Caco-2 (cell line): Measurements from ENCODE around the gene AGER. TPM values are rescaled to one million over a fixed set of nuclear protein-coding genes. Genes with fewer than 3 reads are reported as not detected.

Experiments used
- BruUV-seq: library from RNA; stranded (reverse); fragments of 400-500 nt; replicated peaks from 2 replicates; lab custom pipeline; 2021; lab: Mats Ljungman, UMichigan
- CTCF ChIA-PET: fragments of 300-600 bp; sonication (Branson Sonifier 250); formaldehyde crosslinking; loops from one replicate; lab custom pipeline; 2022; ENCODE audit warnings: antibody characterized with exemption; lab: Charles Lee
- POLR2A ChIA-PET: fragments of 300-600 bp; sonication (Branson Sonifier 250); formaldehyde crosslinking; loops from one replicate; lab custom pipeline; 2022; ENCODE audit warnings: antibody characterized with exemption; lab: Charles Lee
- DNase-seq, 2 experiments: peaks; one replicate each; pipeline versions ENCODE4 v3.0.0 to v3.0.0-alpha.2; 2020 to 2022
- H3K27me3 ChIP-seq: replicated peaks from 2 replicates; pipeline ENCODE4 v1.6.0; 2011; ENCODE audit warnings: low read length; ENCODE audit not compliant: control insufficient read depth, insufficient read depth
- H3K36me3 ChIP-seq: 2 replicates; pipeline ENCODE4 v1.5.1; 2011; ENCODE audit warnings: low read length; ENCODE audit not compliant: control insufficient read depth, insufficient read depth
- H3K4me1 ChIP-seq: fragments of 250-450 bp; sonication (Bioruptor Pico); 2 replicates; pipeline ENCODE4 v1.5.1; 2020; ENCODE audit warnings: mild to moderate bottlenecking
- H3K4me3 ChIP-seq: 2 replicates; pipeline ENCODE4 v1.5.1; 2011; ENCODE audit warnings: low read depth, mild to moderate bottlenecking, control low read depth, low read length
- H3K9me3 ChIP-seq: fragments of 250-450 bp; sonication (Bioruptor Pico); 2 replicates; pipeline ENCODE4 v1.5.1; 2020; ENCODE audit warnings: mild to moderate bottlenecking, moderate library complexity
- H3K27ac Mint-ChIP-seq: one replicate; pipeline ENCODE4 v1.8.0; 2022; ENCODE audit warnings: mixed read lengths; ENCODE audit not compliant: unreplicated experiment
- H3K27me3 Mint-ChIP-seq: one replicate; pipeline ENCODE4 v1.8.0; 2022; ENCODE audit warnings: mixed read lengths; ENCODE audit not compliant: insufficient read depth, unreplicated experiment
- H3K36me3 Mint-ChIP-seq: one replicate; pipeline ENCODE4 v1.8.0; 2022; ENCODE audit warnings: mild to moderate bottlenecking, mixed read lengths; ENCODE audit not compliant: insufficient read depth, unreplicated experiment
- H3K4me1 Mint-ChIP-seq: one replicate; pipeline ENCODE4 v1.8.0; 2022; ENCODE audit warnings: low read depth, mixed read lengths; ENCODE audit not compliant: unreplicated experiment
- H3K4me3 Mint-ChIP-seq: one replicate; pipeline ENCODE4 v1.8.0; 2022; ENCODE audit warnings: mild to moderate bottlenecking, moderate library complexity, mixed read lengths; ENCODE audit not compliant: unreplicated experiment
- H3K9me3 Mint-ChIP-seq: one replicate; pipeline ENCODE4 v1.8.0; 2022; ENCODE audit warnings: mixed read lengths; ENCODE audit not compliant: unreplicated experiment
- CTCF ChIP-seq, 2 experiments: fragments of 200-600 bp in 1 of 2; IDR thresholded peaks; 1 replicate in 1 of 2; 2 replicates in 1 of 2; pipeline versions ENCODE4 v1.5.1 to v1.8.0; 2011 to 2022; ENCODE audit warnings: antibody characterized with exemption in 1 of 2, control low read depth in 1 of 2, inconsistent platforms in 1 of 2, low read depth in 1 of 2, low read length in 1 of 2, mild to moderate bottlenecking in 1 of 2, moderate library complexity in 1 of 2; ENCODE audit not compliant: insufficient read depth in 1 of 2, severe bottlenecking in 1 of 2, unreplicated experiment in 1 of 2
- intact Hi-C: fragments of 100-400 bp; cut with micrococcal nuclease; formaldehyde crosslinking; loops from one replicate; pipeline ENCODE4 v1.10.0; 2022; ENCODE audit not compliant: unreplicated experiment
- total RNA-seq: library from RNA; stranded (reverse); gene quantifications from 2 replicates; pipeline ENCODE4 v1.2.3, GENCODE V29; 2022

Gene AGER
- total RNA-seq, 1 experiment from 2014 or later: 10.3 TPM

DNA sequence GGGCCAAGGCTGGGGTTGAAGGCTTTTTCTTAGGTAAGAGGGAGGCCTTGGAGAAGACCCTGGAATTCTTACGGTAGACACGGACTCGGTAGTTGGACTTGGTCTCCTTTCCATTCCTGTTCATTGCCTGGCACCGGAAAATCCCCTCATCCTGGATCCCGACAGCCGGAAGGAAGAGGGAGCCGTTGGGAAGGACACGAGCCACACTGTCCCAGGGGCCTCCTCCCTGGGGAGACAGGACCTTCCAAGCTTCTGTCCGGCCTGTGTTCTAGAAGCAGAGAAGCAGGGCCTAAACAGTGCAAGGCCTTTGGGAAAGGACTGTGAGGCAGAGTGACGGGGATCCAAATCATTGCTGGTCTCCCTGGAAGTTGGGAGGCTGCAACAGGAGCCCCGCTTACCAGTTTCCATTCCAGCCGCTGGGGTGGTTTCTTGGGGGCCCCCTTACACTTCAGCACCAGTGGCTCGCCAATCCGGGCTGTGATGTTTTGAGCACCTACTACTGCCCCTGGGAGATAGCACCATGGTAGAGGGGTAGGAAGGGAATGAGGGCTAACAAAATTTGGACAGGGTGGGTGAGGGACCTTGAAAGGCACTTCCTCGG is 470 bp downstream of the AGER start:
- no peak overlapping the region for H3K4me3 ChIP-seq
- CTCF ChIA-PET: no interaction called here
- H3K36me3 ChIP-seq: peaks cover 3% of the 10 kb centered on the region
- TF ChIP-seq CTCF (IDR thresholded peaks at IDR 0.05; ENCODE audit: insufficient read depth in 1 of 2, low read depth in 1 of 2, low read length in 1 of 2, severe bottlenecking in 1 of 2, unreplicated experiment in 1 of 2): no peak
- POLR2A ChIA-PET: no interaction called here
- H3K9me3 ChIP-seq: no peaks in the 10 kb centered on the region
- Mint-ChIP-seq H3K27ac (peak overlapping the region; percentile 58), H3K27me3 (no peaks in the 10 kb centered on the region), H3K4me1 (peaks cover 33% of the 10 kb centered on the region), H3K9me3 (no peaks in the 10 kb centered on the region), H3K4me3 (no peak overlapping the region), H3K36me3 (peaks cover 61% of the 10 kb centered on the region)
- H3K4me1 ChIP-seq: peaks cover 12% of the 10 kb centered on the region
- H3K27me3 ChIP-seq: no peaks in the 10 kb centered on the region
- no TSS peak for BruUV-seq
- intact Hi-C loops: no loop called here
- DNase-seq: no peak

- no peak for TF ChIP-seq CTCF (IDR thresholded peaks at IDR 0.05; ENCODE audit: insufficient read depth in 1 of 2, low read depth in 1 of 2, low read length in 1 of 2, severe bottlenecking in 1 of 2, unreplicated experiment in 1 of 2)
- CTCF ChIA-PET: interaction anchor here (0.8 kb wide), 1 partner anchor 13 kb away, joined by 4 read pairs; no protein-coding TSS in a partner anchor
- Mint-ChIP-seq H3K27ac (peak overlapping the region; percentile 58), H3K4me3 (no peak overlapping the region), H3K9me3 (no peaks in the 10 kb centered on the region), H3K36me3 (peaks cover 67% of the 10 kb centered on the region), H3K4me1 (peaks cover 31% of the 10 kb centered on the region), H3K27me3 (no peaks in the 10 kb centered on the region)
- H3K36me3 ChIP-seq: peaks cover 3% of the 10 kb centered on the region
- H3K4me3 ChIP-seq: no peak overlapping the region
- POLR2A ChIA-PET: no interaction called here
- H3K9me3 ChIP-seq: no peaks in the 10 kb centered on the region
- no peak for DNase-seq
- H3K4me1 ChIP-seq: peaks cover 8% of the 10 kb centered on the region
- no peaks in the 10 kb centered on the region for H3K27me3 ChIP-seq
- intact Hi-C loops: no loop called here
- BruUV-seq: no TSS peak
Measured at GRCh38 chr6:32183030-32183429, 1.0 kb downstream of the AGER start.

DNA sequence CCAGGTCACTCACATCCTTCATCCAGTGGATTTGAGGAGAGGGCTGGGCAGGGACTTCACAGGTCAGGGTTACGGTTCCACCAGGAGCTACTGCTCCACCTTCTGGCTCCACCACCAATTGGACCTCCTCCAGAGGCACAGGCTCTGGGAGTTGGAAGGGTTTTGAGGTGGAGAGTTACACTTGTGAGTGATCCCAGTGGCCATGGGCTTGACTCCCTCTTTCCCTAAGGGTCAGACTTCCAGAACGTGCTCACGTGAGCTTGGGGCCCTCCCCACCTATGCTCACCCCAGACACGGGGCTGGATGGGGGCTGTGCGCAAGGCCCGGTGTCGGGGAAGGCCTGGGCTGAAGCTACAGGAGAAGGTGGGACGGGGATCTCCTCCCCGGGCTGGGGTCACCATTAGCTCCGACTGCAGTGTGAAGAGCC is 1.5 kb downstream of the AGER start:
- CTCF ChIA-PET: interaction anchor here (0.8 kb wide), 1 partner anchor 13 kb away, joined by 4 read pairs; no protein-coding TSS in a partner anchor
- Mint-ChIP-seq H3K9me3 (no peaks in the 10 kb centered on the region), H3K36me3 (peaks cover 68% of the 10 kb centered on the region), H3K4me3 (no peak overlapping the region), H3K27ac (no peak overlapping the region), H3K27me3 (no peaks in the 10 kb centered on the region), H3K4me1 (peaks cover 31% of the 10 kb centered on the region)
- Histone ChIP-seq H3K4me1 (peaks cover 8% of the 10 kb centered on the region), H3K36me3 (peaks cover 1% of the 10 kb centered on the region), H3K27me3 (no peaks in the 10 kb centered on the region), H3K4me3 (no peak overlapping the region), H3K9me3 (no peaks in the 10 kb centered on the region)
- no peak for DNase-seq
- TF ChIP-seq CTCF (IDR thresholded peaks at IDR 0.05; ENCODE audit: insufficient read depth in 1 of 2, low read depth in 1 of 2, low read length in 1 of 2, severe bottlenecking in 1 of 2, unreplicated experiment in 1 of 2): no peak
- intact Hi-C loops: no loop called here
- POLR2A ChIA-PET: no interaction called here
- BruUV-seq: no TSS peak
